HG03103 (cell line): ENCODE measurements around the gene REPS2.
"Not testable (repeated sequence)": the region's sequence is repeated elsewhere in the genome, so short reads cannot be mapped to it uniquely, and the experiment has no call there.

Source experiments
- ATAC-seq: cut with Tn5 transposase; IDR thresholded peaks from one replicate; pipeline ENCODE4 v1.9.1; 2021; ENCODE audit warnings: low read depth; ENCODE audit not compliant: unreplicated experiment

Gene REPS2

DNA sequence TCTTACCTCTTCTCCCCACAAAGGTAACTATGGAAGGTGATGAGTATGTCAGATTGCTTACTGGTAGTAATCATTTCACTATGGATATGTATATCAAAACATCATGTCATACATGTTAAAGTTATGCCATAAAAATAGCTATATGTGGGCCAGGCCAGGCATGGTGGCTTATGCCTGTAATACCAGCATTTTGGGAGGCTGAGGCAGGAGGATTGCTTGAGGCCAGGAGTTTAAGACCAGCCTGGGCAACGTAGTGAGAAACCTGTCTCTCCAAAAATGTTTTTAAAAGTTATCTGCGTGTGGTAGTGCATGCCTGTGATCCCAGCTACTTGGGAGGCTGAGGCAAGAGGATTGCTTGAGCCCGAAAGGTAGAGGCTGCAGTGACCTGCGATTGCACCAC, 16.2 kb downstream of the REPS2 start:
- not testable (repeated sequence) for ATAC-seq

DNA sequence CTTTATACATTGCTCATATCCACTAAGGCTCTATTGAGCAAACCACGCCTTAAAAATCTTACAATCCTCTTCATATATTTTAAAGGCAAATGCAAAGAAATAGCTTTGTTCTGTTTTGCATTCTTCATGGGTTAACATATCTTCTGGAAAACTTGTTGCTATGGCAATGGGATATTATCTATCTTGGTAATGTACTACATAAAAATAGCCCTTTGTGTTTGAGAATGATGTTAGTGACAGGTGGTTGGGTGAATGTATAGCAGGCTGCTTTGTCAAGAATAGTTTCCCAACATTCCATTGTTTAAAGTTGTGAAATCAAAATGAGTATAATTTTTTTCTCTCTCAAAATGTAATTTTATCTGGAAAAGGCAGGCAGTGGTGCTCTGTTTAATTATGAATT, 16.8 kb downstream of the REPS2 start:
- ATAC-seq: no peak

DNA sequence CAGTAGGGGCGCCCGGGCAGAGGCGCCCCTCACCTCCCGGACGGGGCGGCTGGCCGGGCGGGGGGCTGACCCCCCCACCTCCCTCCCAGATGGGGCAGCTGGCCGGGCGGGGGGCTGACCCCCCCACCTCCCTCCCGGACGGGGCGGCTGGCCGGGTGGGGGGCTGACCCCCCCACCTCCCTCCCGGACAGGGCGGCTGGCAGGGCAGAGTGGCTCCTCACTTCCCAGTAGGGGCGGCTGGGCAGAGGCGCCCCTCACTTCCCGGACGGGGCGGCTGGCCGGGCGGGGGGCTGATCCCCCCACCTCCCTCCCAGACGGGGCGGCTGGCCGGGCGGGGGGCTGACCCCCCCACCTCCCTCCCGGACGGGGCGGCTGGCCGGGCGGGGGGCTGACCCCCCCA, 18.5 kb downstream of the REPS2 start:
- not testable (repeated sequence) for ATAC-seq

DNA sequence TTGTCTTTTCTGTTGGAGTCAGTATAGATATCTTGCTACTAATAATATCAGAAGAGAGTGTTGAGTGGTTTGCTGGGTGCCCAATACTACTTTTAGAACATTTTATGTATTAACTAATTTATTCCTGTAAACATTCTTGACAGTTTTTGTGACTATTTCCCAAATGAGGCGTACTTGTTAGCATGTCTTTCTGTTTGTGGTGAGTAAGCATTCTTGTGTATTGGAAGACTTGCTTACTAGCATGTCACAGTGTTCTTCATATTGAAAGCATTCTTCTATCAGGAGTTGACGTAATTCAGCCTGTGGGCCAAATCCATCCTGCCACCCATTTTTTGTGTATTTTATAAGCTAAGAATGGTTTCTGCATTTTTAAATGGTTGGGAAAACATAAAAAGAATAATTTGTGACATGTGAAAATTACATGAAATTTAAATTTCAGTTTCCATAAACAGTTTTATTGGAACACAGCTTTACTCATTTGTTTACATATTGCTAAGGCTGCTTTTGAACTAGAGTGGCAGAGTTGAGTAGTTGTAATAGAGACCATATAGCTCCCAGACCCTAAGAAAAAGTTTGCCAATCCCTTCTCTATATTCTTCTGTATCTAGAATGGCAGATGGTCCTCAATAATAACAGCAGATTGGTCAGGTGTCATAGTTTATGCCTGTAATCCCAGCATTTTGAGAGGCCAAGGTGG, 20.4 kb downstream of the REPS2 start:
- ATAC-seq: no peak

DNA sequence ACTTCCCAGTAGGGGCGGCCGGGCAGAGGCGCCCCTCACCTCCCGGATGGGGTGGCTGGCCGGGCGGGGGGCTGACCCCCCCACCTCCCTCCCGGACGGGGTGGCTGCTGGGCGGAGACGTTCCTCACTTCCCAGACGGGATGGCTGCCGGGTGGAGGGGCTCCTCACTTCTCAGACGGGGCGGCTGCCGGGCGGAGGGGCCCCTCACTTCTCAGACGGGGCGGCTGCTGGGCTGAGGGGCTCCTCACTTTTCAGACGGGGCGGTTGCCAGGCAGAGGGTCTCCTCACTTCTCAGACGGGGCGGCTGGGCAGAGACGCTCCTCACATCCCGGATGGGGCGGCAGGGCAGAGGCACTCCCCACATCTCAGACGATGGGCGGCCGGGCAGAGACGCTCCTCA, 22.3 kb downstream of the REPS2 start:
- ATAC-seq: not testable (repeated sequence)

DNA sequence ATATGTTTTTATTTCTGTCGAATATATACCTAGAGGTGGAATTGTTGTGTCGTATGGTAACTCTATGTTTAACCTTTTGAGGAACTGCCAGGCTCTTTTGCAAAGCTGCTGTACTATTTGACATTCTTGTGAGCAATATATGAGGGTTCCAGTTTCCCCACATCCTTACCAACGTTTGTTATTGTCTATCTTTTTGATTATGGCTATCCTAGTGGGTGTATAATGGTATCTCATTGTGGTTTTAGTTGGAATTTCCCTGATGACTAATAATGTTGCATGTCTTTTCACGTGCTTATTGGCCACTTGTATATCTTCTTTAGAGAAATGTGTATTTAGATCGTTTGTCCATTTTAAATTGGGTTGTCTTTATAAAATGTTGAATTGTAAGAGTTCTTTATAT, 24.5 kb downstream of the REPS2 start:
- no peak for ATAC-seq

DNA sequence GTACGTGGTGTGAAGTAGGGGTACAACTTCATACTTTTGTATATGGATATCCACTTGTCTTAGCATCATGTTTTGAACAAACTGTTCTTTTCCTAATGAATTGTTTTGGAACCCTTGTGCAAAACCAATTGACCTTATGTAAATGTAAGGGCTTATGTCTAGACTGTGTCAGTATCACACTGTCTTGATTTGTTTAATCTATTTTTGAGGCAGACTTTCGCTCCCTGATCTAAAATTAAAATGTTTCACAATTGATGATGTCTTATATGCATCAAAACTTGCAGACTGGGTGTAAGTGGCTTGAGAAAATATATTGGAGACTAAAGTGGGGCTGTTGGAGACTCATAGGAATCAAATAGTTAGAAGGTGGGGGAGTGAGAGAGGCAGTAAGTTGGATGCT, 25.2 kb downstream of the REPS2 start:
- no peak for ATAC-seq

DNA sequence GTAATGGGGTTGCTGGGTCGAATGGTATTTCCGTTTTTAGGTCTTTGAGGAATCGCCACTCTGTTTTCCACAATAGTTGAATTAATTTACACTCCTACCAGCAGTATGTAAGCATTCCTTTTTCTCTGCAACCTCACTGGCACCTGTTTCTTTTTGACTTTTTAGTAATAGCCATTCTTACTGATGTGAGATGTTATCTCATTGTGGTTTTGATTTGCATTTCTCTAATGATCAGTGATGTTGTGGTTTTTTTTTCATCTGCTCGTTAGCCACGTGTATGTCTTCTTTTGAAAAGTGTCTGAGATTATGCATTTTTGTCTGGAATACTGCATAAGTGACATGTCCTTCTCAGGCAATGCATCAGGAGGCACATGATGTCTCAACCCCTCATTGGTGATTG, 28.8 kb downstream of the REPS2 start:
- no peak for ATAC-seq

DNA sequence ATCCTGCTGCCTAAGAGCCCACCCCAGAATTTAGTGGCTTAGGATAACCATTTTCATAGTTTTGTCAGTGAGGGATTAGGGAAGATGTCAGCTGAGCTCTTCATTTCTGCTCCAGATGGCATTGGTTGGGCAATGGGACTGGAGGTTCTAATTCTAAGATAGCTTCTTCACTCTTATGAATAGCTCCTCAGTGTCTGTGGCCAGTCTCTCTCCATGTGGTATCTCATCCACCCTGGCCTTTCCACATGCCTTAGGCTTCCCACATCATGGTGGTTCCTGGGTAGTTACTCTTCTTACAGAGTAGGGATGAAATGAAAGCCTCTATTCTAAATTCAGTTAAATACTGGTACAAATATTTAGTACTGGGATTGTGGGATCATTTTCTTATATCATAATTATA, 31.3 kb downstream of the REPS2 start:
- ATAC-seq: no peak

DNA sequence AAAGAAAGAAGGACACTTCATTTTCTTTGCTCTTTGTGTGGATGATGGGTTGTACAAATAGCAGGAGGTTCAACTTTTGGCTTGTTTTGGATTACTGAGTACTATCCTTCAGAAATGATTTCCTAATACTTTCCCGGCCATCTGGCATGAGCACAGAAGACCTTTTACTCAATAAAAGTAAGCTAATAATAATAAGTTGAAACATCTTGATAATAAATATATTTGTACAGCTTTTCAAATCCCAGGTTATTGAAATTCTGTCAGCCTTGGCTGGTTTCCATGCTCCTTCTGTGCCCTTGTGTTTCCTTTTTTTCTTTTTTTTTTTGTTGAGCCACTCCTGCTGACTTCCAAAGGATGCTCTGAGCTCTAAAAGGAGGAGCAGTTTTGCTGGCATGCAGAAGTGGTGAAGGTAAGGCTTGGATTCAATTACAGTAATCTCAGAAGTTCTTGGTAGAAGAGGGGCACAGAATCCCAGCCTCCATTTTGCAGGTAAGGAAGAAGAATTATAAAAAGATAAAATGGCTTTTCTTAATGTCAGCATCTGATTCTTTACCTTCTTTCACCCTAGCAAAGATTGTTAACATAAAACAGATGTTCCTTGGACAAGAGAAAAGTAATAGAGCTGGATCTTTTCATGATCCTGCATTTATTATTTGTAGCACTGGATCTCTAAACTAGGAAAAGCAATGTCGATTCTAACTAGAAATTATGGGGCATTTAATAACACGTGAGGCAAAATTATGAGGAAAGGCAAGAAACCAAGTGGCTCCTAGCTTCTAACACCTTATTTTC, 31.9 kb downstream of the REPS2 start:
- no peak for ATAC-seq

DNA sequence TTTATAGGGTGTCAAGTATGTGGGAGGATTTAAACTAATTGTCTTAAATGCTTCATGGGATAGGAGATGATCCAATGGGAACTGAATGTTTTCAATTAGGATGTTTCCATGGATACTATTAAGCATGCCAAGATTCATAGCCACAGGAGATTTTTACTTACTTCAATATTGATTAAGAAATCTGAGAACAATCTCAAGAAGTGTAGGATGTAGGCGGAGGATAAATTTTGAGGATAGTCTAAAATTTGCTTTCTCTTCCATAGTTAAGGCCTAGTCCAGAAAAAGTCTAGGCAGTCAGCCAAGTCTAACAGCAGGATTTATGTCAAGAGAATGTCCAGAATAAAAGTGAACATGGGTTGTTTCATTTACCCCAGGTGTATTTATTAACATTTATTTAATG, 32.8 kb downstream of the REPS2 start:
- ATAC-seq: no peak

DNA sequence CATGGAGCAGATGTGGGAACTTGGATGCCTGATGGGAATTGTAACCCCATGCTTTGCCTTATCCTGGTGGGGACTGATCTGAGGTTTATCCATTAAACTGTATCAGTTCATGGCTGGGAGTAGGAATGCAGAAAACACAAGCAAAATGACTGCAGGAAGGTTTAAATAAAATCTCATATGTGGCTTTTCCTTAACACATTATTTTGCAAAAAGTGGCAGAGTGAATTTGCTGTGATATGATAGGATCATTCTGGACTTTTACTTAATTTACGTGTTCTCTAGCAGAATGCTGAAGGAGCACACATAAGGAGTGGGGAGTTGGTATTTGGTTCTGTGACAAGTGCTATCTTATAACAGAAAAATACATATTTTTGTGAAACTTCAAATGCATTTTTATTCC, 34.8 kb downstream of the REPS2 start:
- no peak for ATAC-seq

DNA sequence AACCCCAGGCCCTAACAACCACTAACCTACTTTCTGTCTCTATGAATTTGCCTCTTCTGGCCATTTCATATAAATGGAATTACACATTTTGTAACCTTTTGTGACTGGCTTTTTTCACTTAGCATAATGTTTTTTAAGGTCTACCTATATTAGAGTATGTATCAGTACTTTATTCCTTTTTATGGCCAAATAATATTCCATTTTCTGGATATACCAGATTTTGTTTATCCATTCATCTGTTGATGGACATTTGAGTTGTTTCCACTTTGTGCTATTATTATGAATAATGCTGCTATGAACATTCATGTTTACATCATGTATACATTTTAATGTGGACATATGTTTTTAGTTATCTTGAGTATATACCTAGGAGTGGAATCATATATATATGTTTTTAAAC, 35.5 kb downstream of the REPS2 start:
- no peak for ATAC-seq

DNA sequence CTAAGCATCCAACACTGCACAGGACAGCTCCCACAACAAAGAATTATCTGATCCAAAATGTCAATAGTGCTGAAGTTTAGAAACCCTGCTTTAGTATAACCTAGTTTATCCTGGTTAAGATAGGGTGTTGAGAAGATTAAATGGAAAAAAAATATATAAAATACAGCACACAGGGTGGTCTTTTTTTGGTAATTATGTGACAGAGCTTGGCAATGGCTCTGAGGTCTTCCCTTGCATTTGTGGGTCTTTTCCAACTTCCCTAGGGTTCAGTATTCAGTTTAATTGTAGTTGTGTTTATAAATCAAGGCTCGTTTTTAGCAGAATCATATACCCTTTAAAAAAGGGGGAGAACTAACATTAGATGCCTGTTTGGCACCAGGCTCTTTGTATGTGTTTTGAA, 36.6 kb downstream of the REPS2 start:
- no peak for ATAC-seq

DNA sequence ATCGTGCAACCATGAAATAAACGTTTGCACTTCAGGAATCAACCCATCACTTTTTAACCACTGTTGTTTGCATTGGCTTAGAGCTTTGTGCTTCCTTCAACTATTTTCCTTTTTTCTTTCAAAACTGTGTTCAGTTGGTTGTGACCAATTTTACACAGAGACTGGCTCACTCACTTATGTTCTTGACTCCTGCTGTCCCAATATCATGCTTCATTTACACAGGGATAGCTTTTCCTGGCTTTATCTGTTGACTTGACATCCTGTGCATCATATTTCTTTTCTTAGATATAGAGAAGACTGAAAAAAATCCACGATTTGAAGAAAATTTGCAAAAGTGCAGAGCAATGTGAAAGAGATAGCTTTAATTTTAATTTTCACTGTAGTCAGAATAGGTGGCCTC, 38.8 kb downstream of the REPS2 start:
- no peak for ATAC-seq

DNA sequence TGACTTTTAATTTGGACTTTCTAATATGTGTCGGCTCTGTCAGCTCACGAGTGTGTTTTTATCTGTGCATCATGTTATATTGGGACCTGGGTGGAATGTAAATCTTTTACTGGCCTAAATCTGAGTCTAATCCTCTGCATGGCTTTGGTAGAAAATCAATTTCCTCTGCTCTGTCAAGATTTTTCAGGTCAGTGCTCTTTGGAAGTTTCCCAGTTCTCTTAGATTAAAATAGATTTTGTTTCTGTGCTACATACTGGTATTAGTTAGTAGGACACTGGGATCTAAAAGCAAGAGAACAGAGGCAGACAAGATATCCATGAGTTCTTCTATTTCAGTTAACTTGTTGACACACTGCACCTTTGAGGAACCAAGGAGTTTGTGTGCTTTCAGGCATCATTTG, 39.7 kb downstream of the REPS2 start:
- ATAC-seq: no peak

DNA sequence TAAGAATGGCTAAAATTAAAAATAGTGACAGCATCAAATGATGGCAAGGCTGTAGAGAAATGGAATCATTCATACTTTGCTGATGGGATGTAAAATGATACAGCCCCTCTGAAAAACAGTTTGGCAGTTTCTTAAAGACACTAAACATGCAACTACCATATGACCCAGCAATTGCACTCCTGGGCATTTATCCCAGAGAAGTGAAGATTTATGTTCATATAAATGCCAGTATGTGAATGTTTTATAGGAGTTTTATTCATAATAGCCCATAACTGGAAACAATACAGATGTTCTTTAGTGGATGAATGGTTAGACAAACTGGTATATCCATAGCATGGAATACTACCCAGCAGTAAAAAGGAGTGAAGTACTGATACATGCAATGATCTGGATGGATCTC, 43.3 kb downstream of the REPS2 start:
- ATAC-seq: no peak

DNA sequence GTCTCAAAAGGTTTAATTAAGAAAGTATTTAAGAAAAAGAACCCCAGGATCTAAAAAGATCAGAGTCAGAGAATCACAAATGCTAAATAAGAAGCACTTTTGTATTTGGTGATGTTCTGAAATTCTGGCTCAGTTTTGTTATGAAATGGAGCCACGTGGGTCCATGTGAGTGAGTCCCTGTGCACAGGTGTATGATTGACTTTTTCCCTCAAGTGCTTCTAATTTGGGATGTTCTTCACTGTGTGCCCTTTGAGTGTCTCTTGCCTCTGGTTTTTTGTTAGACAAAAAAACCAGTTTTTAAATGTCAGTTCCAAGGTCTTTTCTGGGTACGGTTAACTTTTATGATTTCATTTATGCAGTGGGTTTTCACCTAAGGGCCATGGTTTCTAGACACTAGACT, 44.4 kb downstream of the REPS2 start:
- ATAC-seq: no peak

DNA sequence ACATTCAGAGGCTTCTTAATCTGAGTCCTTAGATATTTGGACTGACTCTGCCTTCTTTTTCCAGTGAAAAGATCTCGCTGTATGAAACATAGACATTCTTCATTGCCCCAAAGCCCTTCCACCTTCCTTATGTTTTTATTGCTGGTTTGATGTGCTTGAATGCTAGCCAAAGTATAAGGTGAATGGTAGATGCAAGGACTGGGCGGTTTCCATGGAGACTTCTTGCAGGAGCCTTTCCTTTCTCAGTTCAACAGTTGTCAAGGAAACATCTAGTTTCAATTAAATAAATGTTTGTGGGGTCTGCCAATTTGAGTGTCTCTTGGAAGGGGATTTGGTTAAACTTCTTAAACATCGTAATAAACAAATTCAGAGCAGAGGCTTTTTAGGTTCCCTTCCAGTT, 46.0 kb downstream of the REPS2 start:
- no peak for ATAC-seq

DNA sequence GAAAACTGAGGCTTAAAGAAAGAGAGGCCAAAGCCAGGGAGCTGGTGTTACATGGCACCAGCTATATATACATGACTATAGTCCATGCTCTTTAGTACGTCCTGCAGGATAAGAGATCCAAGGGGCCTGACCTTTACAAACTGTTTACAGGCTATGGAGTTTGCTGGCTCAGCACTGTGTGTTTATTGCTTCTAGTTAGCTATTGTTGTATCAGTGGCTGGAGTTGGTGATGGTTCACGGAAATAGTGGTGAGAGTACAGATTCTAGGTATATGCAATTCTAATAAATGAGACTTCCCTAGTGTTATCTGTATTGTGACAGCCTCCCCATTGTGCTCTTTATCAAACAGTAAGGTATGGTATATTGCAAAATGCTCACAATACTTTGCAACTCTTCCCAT, 46.5 kb downstream of the REPS2 start:
- no peak for ATAC-seq

DNA sequence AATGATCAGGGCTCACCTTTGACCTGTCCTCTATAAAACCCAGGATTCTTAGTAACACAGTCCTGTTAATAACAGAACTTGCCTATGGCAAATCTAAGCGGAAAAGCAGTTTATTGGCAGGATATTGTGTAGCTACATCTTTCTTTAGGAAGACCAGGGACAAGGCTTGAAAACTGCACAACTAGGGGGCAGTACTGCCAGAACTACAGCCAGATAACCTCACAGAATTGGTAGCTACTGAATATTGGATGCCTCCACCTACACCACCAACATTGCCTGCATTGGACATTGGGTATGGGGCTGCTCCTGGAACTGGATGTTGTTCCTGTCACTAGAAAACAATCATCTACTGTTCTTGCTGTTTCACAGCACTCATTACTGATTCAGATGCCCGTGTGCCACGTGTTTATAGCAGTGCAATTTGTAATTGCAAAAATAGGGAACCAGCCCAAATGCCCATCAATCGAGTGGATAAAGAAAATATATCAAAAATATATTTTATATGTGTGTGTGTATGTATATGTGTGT, 47.4 kb downstream of the REPS2 start:
- no peak for ATAC-seq

DNA sequence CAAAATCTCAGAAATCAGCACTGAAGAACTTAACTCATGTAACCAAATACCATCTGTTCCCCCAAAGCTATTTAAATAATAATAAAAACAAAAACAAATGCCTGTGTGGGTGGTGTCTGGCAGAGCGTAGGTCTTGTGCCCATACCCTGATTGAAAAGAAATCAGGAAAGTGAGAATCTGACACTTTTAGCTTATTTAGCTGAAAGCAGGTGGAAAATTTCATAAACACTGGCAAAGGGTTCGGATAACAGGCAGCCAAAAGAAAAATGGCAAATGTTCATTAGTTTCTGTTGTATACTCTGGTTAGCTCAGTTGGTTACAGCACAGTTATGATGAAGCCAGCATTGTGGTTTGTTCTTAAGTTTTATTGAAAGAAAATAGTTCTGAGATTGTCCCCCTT, 48.3 kb downstream of the REPS2 start:
- no peak for ATAC-seq
